Stomach (tissue), 4 donors: ENCODE measurements around the gene SNTG2.

Experiments
- EP300 ChIP-seq: sonication (generic); formaldehyde crosslinking; IDR thresholded peaks from one replicate; pipeline ENCODE4 v1.6.1; 2017; ENCODE audit warnings: antibody characterized with exemption
- POLR2A ChIP-seq, 4 donors: fragments of 450-650 bp; IDR thresholded peaks; one replicate each; pipeline ENCODE4 v1.6.1; 2016; ENCODE audit warnings: antibody characterized with exemption in 4 of 4, control low read depth in 2 of 4, mild to moderate bottlenecking in 1 of 4, moderate library complexity in 1 of 4
- TF ChIP-seq, protein P1 (sequence below), 7 experiments: fragments of 450-650 bp in 4 of 7; fragments of 200-600 bp in 3 of 7; sonication (generic) in 3 of 7; IDR thresholded peaks; one replicate each; pipeline ENCODE4 v1.5.1; 2016 to 2019; ENCODE audit warnings: antibody characterized with exemption in 7 of 7, control low read depth in 2 of 7, mild to moderate bottlenecking in 1 of 7

DNA sequence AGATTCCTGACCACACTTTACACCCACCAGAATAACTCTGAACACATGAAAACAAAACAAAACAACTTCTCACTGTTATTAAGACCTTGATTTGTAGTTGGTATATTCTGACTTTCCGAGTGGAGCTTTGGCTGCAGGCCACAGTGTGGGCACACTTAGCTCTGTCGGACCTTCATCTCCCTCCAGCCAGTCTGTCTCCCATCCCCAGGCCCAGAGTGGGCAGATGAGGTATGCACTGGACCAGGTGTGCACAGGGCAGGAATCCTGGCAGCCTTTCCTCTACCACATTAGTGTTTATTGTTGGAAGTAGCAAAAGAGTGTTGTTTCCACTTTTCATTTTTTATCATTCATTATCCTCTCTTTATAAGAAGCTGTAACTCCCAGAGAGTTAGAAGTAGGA, 243.2 kb downstream of the SNTG2 start:
- TF ChIP-seq, protein P1, sequence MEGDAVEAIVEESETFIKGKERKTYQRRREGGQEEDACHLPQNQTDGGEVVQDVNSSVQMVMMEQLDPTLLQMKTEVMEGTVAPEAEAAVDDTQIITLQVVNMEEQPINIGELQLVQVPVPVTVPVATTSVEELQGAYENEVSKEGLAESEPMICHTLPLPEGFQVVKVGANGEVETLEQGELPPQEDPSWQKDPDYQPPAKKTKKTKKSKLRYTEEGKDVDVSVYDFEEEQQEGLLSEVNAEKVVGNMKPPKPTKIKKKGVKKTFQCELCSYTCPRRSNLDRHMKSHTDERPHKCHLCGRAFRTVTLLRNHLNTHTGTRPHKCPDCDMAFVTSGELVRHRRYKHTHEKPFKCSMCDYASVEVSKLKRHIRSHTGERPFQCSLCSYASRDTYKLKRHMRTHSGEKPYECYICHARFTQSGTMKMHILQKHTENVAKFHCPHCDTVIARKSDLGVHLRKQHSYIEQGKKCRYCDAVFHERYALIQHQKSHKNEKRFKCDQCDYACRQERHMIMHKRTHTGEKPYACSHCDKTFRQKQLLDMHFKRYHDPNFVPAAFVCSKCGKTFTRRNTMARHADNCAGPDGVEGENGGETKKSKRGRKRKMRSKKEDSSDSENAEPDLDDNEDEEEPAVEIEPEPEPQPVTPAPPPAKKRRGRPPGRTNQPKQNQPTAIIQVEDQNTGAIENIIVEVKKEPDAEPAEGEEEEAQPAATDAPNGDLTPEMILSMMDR (IDR thresholded peaks at IDR 0.05): no peak
- no peak for TF ChIP-seq EP300
- no peak for TF ChIP-seq POLR2A (IDR thresholded peaks at IDR 0.05)
